HL-60 (cell line): ENCODE data around the gene METTL15.
"Not testable (repeated sequence)": the region's sequence is repeated elsewhere in the genome, so short reads cannot be mapped to it uniquely, and the experiment has no call there.

Experiments
- DNase-seq, 2 experiments: peaks; one replicate each; pipeline ENCODE4 v3.0.0-alpha.2; 2010 to 2020; ENCODE audit warnings: low read depth in 1 of 2, low spot score in 1 of 2
- H3K27ac ChIP-seq: fragments of 250-450 bp; sonication (Bioruptor Pico); replicated peaks from 2 replicates; pipeline ENCODE4 v1.5.1; 2020; ENCODE audit warnings: mild to moderate bottlenecking, moderate library complexity
- H3K27me3 ChIP-seq: fragments of 250-450 bp; sonication (Bioruptor Pico); 2 replicates; pipeline ENCODE4 v1.5.1; 2021; ENCODE audit warnings: mild to moderate bottlenecking, moderate library complexity; ENCODE audit not compliant: insufficient read depth, poor library complexity, severe bottlenecking
- H3K4me3 ChIP-seq: replicated peaks from 2 replicates; pipeline ENCODE4 v1.5.1; 2011; ENCODE audit warnings: mild to moderate bottlenecking, control low read depth, low read length; ENCODE audit not compliant: insufficient read depth
- CTCF ChIP-seq: IDR thresholded peaks from one replicate; pipeline ENCODE4 v1.5.1; 2011; ENCODE audit warnings: low read length, control low read depth, inconsistent platforms; ENCODE audit not compliant: insufficient read depth
- GABPA ChIP-seq: IDR thresholded peaks from 2 replicates; pipeline ENCODE4 v1.6.1; 2012; ENCODE audit warnings: low read depth
- POLR2AphosphoS5 ChIP-seq: IDR thresholded peaks from 2 replicates; pipeline ENCODE4 v1.6.1; 2012; ENCODE audit warnings: low read depth
- REST ChIP-seq: IDR thresholded peaks from 2 replicates; pipeline ENCODE4 v1.6.1; 2012; ENCODE audit warnings: low read depth; ENCODE audit not compliant: insufficient replicate concordance
- SPI1 ChIP-seq: IDR thresholded peaks from 2 replicates; pipeline ENCODE4 v1.6.1; 2012; ENCODE audit warnings: low read depth, mild to moderate bottlenecking, borderline replicate concordance

METTL15 gene

GRCh38 chr11:28098257-28098656 is 9.9 kb upstream of the METTL15 start:
- no peak overlapping the region for H3K27ac ChIP-seq
- DNase-seq = no peak
- no peak overlapping the region for H3K4me3 ChIP-seq
- no peaks in the 10 kb centered on the region for H3K27me3 ChIP-seq
- no peak for TF ChIP-seq REST
- TF ChIP-seq POLR2AphosphoS5 = no peak
- TF ChIP-seq SPI1 = no peak
- TF ChIP-seq GABPA = no peak
- no peak for TF ChIP-seq CTCF

- DNase-seq = no peak
- Histone ChIP-seq H3K4me3 (no peak overlapping the region), H3K27me3 (no peaks in the 10 kb centered on the region), H3K27ac (no peak overlapping the region)
- TF ChIP-seq SPI1 = no peak
- TF ChIP-seq POLR2AphosphoS5 = no peak
- no peak for TF ChIP-seq CTCF
- no peak for TF ChIP-seq REST
- TF ChIP-seq GABPA = no peak
These were observed 8.5 kb upstream of the METTL15 start for GRCh38 chr11:28099715-28100114.

GRCh38 chr11:28100665-28101064 is 7.5 kb upstream of the METTL15 start:
- Histone ChIP-seq H3K27ac (no peak overlapping the region), H3K27me3 (no peaks in the 10 kb centered on the region), H3K4me3 (no peak overlapping the region)
- TF ChIP-seq REST = no peak
- no peak for TF ChIP-seq GABPA
- TF ChIP-seq POLR2AphosphoS5 = no peak
- TF ChIP-seq SPI1 = no peak
- DNase-seq = no peak

- not testable (repeated sequence) for H3K27ac ChIP-seq, H3K4me3 ChIP-seq, H3K27me3 ChIP-seq, DNase-seq
These were observed 5.9 kb upstream of the METTL15 start for GRCh38 chr11:28102300-28102699.
